ENCODE measurements around the gene GALNT18.
"Not testable (repeated sequence)": the region's sequence is repeated elsewhere in the genome, so short reads cannot be mapped to it uniquely, and the experiment has no call there.

The GALNT18 gene

GRCh38 chr11:11384829-11385228 lies 237.0 kb downstream of the GALNT18 start:
- DNase-seq (ENCODE audit: low spot score), result no peak

GRCh38 chr11:11383995-11384394 lies 237.8 kb downstream of the GALNT18 start:
- no peak for DNase-seq (ENCODE audit: low spot score)

GRCh38 chr11:11382858-11383532 lies 238.8 kb downstream of the GALNT18 start:
- no peak for DNase-seq (ENCODE audit: low spot score)

GRCh38 chr11:11381471-11382105 lies 240.2 kb downstream of the GALNT18 start:
- DNase-seq (ENCODE audit: low spot score), result no peak

- DNase-seq (ENCODE audit: low spot score), result no peak
Observed at GRCh38 chr11:11380883-11381282, 240.9 kb downstream of the GALNT18 start.

GRCh38 chr11:11380340-11380739 lies 241.5 kb downstream of the GALNT18 start:
- DNase-seq (ENCODE audit: low spot score), result no peak

- DNase-seq (ENCODE audit: low spot score), result no peak
Observed at GRCh38 chr11:11379661-11380060, 242.1 kb downstream of the GALNT18 start.

- DNase-seq (ENCODE audit: low spot score), result no peak
Observed at GRCh38 chr11:11378184-11378940, 243.4 kb downstream of the GALNT18 start.

GRCh38 chr11:11374358-11375148 lies 247.3 kb downstream of the GALNT18 start:
- no peak for DNase-seq (ENCODE audit: low spot score)

GRCh38 chr11:11373934-11374333 lies 247.9 kb downstream of the GALNT18 start:
- no peak for DNase-seq (ENCODE audit: low spot score)

- DNase-seq (ENCODE audit: low spot score), result no peak
Observed at GRCh38 chr11:11372461-11372860, 249.3 kb downstream of the GALNT18 start.

GRCh38 chr11:11370962-11371303 lies 250.9 kb downstream of the GALNT18 start:
- DNase-seq (ENCODE audit: low spot score), result no peak

GRCh38 chr11:11370255-11370961 lies 251.4 kb downstream of the GALNT18 start:
- DNase-seq (ENCODE audit: low spot score), result no peak

GRCh38 chr11:11366793-11367192 lies 255.0 kb downstream of the GALNT18 start:
- DNase-seq (ENCODE audit: low spot score), result no peak

- DNase-seq (ENCODE audit: low spot score), result no peak
Observed at GRCh38 chr11:11363674-11364073, 258.1 kb downstream of the GALNT18 start.

- no peak for DNase-seq (ENCODE audit: low spot score)
Observed at GRCh38 chr11:11359611-11360010, 262.2 kb downstream of the GALNT18 start.

GRCh38 chr11:11356842-11357241 lies 265.0 kb downstream of the GALNT18 start:
- no peak for DNase-seq (ENCODE audit: low spot score)

- DNase-seq (ENCODE audit: low spot score), result not testable (repeated sequence)
Observed at GRCh38 chr11:11352878-11353277, 268.9 kb downstream of the GALNT18 start, which contains the start of gene CSNK2A3. Gene CSNK2A3, minus strand, starts transcription at chr11:11353250. Its CDS starts 131 bp downstream, at chr11:11353119.

GRCh38 chr11:11351851-11352250 lies 270.0 kb downstream of the GALNT18 start:
- not testable (repeated sequence) for DNase-seq (ENCODE audit: low spot score)

- DNase-seq (ENCODE audit: low spot score), result no peak
Observed at GRCh38 chr11:11351042-11351586, 270.7 kb downstream of the GALNT18 start.

- no peak for DNase-seq (ENCODE audit: low spot score)
Observed at GRCh38 chr11:11349870-11350337, 271.9 kb downstream of the GALNT18 start.
